Mammary epithelial cell (primary cell): ENCODE measurements around the gene SURF6.

ENCODE experiments used
- EZH2 ChIP-seq: IDR thresholded peaks from 2 replicates; pipeline ENCODE4 v1.6.1; 2012; ENCODE audit warnings: low read length, inconsistent platforms, borderline replicate concordance
- TF ChIP-seq, protein P1 (sequence below), 2 donors: IDR thresholded peaks in 1 of 2; conservative IDR thresholded peaks in 1 of 2; 2 replicates each; pipeline ENCODE4 v1.5.1; 2011 to 2012; ENCODE audit warnings: inconsistent platforms in 2 of 2, low read length in 2 of 2, mild to moderate bottlenecking in 2 of 2, control low read depth in 1 of 2, low read depth in 1 of 2; ENCODE audit not compliant: insufficient read depth in 1 of 2; ENCODE audit errors: extremely low read depth in 1 of 2

DNA sequence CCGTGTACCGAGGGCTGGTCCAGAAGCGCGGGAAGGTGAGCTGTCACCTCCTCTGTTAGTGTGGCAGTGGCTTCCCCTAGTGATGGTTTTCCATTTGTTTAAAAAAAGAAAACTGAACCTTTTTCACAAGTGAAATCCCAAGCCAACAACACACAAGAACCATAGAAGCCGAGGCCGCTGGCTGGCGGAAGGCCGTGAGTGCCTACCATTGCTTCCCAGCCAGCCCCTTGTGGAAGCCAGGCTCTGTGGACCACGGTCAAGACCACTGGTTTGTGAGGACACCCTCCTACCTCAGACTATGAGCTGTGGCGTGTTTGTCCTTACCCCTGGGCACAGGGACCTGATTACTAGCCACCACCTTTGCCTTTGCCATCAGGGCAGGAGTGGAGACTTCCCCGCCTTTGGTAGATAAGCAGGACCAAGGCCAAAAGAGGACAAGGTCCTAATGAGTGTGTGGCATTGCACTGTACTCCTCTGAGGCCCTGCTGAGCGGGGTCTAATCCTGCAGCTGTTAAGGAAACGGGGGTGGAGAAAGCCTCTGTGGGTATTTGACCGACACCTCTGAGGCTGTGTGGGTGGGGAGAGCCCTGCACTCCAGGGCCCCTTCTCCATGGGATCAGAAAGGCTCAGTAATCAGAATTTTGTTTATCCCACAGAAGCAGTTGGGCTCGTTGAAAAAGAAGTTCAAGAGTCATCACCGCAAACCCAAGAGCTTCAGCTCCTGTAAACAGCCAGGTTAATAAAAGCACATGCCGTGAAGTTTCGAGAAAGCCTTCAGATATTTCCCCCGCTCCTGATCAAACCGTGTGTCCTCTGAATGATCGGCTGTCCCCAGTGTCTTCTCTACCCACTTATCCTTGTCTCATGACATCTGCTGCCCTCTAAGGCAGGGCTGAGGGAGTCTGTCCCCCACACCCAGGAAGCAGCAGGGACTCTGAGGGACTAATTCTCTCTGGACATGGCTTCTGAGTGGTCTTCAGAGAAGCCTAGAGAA is 24.7 kb upstream of the SURF6 start:
- TF ChIP-seq, protein P1, sequence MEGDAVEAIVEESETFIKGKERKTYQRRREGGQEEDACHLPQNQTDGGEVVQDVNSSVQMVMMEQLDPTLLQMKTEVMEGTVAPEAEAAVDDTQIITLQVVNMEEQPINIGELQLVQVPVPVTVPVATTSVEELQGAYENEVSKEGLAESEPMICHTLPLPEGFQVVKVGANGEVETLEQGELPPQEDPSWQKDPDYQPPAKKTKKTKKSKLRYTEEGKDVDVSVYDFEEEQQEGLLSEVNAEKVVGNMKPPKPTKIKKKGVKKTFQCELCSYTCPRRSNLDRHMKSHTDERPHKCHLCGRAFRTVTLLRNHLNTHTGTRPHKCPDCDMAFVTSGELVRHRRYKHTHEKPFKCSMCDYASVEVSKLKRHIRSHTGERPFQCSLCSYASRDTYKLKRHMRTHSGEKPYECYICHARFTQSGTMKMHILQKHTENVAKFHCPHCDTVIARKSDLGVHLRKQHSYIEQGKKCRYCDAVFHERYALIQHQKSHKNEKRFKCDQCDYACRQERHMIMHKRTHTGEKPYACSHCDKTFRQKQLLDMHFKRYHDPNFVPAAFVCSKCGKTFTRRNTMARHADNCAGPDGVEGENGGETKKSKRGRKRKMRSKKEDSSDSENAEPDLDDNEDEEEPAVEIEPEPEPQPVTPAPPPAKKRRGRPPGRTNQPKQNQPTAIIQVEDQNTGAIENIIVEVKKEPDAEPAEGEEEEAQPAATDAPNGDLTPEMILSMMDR (conservative IDR thresholded peaks at IDR 0.05 in 1 of 2, IDR thresholded peaks at IDR 0.05 in 1 of 2; ENCODE audit: extremely low read depth in 1 of 2, insufficient read depth in 1 of 2, low read depth in 1 of 2, low read length in 2 of 2): no peak
- TF ChIP-seq EZH2: no peak
